SH-SY5Y (cell line): ENCODE measurements around the gene UGT1A7.

Source experiments
- GATA2 ChIP-seq: IDR thresholded peaks from 2 replicates; pipeline ENCODE4 v1.6.1; 2011; ENCODE audit warnings: mild to moderate bottlenecking, low read depth, low read length
- GATA3 ChIP-seq: IDR thresholded peaks from 2 replicates; pipeline ENCODE4 v1.6.1; 2011; ENCODE audit warnings: low read depth, mild to moderate bottlenecking, low read length, moderate library complexity

GRCh38 chr2:233800208-233800607 is 118.5 kb downstream of the UGT1A7 start:
- TF ChIP-seq GATA2 = no peak
- no peak for TF ChIP-seq GATA3
